HuH-7.5 (cell line): Measurements from ENCODE around the gene LAMC3.
"Not testable (repeated sequence)": the region's sequence is repeated elsewhere in the genome, so short reads cannot be mapped to it uniquely, and the experiment has no call there.

Source experiments
- DNase-seq: peaks from one replicate; pipeline ENCODE4 v3.0.0; 2011; ENCODE audit warnings: low spot score

The LAMC3 gene

DNA sequence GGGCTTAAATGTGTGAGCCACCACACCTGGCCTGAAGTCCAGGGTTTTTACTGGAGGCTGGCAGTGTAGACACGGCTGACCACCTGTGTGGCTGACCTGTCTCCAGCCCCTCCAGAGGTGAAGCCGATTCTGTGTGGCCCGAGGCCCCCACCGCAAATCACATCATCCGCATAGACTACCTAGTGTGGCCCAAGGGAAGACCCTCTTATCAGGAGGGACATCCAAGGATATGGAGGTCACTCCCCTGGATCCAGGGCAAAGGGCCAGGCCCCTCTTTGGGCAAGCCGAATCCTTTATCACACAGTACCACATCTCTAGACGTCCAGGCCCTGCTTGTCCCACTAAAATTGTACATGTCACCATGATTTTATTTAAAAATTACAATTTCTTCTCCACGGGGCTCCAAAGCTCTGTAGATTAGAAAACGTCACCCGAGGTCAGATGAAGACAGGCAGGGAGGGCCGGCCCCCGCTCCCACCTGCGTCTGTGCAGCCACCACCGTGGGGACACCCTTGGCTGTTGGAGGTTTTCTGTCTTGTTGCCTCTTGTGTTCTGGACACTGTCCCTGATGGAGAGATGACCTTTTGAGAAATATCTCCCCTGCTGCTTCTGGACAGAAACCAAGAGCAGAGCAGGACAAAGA is 20.1 kb downstream of the LAMC3 start:
- DNase-seq = no peak

DNA sequence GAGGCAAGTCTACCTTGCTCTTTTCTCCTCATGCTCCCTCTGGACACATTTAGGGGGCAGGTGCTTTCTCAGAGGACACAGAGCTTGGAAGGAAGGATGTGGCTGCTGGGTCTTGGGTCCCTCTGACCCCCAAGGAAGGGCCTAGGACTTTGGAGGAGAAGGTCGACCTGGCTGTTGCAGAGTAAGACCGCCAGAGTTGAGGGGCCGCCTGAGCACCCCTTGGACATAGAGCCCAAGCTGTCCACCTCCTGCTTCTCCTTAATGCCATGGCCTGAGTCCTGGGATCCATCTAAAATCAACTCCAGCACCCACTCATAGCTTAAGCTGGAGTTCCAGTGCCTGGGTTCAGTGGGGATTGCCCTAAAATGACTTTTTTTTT is 20.6 kb downstream of the LAMC3 start:
- DNase-seq = no peak

DNA sequence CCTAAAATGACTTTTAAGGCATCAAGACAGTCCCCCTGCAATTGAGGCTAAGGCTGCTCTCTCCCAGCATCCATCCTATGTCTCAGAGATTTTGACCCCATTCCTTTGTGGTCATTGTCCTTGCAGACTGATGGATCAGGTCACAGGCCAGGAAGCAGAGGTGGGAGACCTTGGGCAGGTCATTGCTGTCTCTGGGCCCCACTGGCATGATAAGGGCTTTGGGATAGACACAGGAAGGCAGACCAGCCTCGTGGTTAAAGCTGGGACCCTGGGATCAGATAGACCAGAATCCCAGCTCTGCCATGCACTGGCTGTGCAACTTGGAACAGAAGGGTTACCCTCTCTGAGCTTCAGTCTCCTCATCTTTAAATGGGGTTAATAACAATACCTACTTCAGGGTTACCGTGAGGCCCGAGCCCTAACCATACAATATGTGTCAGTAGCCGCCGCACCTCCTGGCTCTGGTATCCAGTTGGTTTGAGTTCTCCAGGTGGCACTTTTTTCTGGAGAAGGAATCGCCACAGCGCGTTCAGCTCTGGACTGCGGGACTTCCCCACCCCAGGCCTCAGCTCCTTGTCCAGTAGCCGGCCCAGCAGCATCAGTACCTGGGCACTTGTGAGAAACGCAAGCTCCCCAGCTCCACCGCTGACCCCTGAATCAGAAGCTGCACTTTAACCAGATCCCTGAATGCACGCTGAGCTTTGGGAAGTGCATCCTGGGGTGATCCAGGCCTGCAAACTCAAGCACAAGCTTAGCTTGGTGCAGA is 21.4 kb downstream of the LAMC3 start:
- no peak for DNase-seq

DNA sequence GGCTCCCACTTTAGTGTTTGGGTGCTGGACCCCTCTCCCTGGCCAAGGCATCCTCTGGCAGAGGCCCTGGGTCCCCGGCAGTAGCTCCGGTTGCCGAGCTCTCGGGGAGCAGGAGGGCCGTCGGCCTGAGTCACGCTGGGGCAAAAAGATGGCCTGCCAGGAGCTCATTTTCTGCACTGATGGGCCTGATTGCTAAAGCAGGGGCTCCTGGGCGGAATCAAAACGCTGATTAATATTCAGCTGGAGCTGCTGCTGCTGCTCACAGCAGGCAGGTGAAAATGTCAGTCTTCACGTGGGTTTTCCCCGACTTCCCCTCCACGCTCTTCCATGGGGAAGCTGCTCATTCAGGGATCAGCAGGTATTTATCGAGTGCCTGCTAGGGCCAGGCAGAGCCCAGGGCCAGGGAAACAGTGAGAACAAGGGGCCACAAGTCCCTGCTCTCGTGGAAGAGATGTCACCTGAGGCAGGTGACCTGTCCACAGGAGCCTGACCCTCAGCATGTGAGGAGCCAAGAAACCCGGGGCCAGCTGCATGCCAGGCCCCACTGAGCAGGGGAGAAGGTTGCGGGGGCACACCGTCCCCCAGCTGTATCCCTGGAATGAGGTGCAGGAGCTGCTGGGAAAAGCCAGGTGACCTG is 22.1 kb downstream of the LAMC3 start:
- DNase-seq = no peak

GRCh38 chr9:131031642-131032005 is 22.6 kb downstream of the LAMC3 start:
- no peak for DNase-seq

GRCh38 chr9:131032384-131032783 is 23.4 kb downstream of the LAMC3 start:
- DNase-seq = no peak

GRCh38 chr9:131033269-131034224 is 24.6 kb downstream of the LAMC3 start:
- DNase-seq = no peak

DNA sequence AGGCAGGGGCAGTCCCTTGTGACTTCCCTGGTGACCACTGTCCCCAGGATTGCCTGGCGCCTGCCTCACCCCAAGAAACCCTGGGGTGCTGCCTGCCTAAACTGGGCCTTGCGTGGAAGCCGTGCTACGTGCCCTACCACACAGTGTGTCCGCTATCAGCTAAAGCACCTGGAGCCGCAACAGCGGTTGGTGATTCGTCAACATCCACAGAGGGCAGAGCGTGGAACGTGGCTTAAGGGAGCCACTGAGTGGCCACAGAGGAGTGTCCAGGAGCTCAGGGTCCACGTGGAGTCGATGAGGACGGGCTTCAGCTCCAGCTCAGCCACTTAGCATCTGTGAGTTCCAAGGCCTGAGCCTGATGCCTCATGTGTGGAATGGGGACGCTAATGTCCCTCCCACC is 25.3 kb downstream of the LAMC3 start:
- no peak for DNase-seq

DNA sequence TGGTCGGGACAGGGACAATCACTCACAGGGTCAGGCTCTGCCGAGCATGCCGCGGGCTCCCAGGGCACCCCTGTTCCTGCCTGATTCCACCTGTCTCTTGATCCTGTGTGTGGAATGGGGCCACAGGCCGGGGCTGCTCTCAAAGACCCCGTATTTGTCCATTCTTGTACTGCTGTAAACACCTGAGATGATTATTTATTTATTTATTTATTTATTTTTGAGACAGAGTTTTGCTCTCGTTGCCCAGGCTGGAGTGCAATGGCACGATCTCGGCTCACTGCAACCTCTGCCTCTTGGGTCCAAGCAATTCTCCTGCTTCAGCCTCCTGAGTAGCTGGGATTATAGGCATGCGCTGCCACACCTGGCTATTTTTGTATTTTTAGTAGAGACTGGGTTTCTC is 25.8 kb downstream of the LAMC3 start:
- not testable (repeated sequence) for DNase-seq

- no peak for DNase-seq
These were observed 26.6 kb downstream of the LAMC3 start for GRCh38 chr9:131035548-131035947.

DNA sequence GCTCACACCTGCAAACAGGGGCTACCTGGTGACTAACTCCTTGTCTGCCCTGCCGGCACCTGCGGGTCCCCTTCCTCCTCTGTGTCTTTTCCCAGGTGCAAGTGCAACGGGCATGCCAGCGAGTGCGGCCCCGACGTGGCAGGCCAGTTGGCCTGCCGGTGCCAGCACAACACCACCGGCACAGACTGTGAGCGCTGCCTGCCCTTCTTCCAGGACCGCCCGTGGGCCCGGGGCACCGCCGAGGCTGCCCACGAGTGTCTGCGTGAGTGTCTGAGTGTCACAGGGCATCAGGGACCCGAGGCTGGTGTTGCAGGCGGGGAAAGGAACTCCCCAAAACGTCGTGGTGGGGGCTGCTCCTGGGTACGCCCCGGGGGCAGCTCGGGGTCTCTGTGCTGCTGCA is 27.1 kb downstream of the LAMC3 start:
- DNase-seq = no peak

GRCh38 chr9:131036529-131037334 is 27.8 kb downstream of the LAMC3 start:
- no peak for DNase-seq

- no peak for DNase-seq
These were observed 28.6 kb downstream of the LAMC3 start for GRCh38 chr9:131037335-131038255.

DNA sequence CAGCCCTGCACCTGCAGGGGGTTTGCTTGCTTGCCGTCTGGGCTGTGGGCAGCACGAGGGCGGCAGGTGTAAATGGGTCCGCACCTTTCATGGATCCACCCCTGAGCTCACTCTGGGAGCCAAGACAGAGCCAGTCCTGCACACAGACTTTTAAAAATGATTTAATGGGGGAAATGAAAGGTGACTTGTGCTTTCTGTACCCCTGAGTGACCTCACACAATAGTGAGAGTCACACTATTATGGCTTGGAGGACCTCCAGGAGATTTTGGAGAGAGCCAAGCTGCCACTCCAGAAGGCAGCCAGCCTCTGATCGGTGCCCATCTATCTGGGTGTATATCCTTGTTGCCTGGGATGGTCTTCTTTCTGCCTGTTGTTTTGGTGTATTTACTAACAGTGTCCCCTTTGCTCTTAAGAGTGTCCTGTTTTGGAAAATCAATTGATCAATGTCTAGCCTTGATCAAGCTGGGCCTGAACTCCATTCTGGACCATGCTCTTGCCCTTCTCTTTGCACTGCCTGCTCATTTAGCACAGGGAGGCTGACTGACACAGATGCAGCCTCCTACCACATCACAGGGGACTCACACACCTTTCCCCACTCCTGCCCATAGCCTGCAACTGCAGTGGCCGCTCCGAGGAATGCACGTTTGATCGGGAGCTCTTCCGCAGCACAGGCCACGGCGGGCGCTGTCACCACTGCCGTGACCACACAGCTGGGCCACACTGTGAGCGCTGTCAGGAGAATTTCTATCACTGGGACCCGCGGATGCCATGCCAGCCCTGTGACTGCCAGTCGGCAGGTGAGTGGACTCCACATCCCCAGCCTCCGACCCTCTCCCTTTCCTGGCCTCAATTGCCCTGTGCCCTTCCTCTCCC is 29.5 kb downstream of the LAMC3 start:
- no peak for DNase-seq

DNA sequence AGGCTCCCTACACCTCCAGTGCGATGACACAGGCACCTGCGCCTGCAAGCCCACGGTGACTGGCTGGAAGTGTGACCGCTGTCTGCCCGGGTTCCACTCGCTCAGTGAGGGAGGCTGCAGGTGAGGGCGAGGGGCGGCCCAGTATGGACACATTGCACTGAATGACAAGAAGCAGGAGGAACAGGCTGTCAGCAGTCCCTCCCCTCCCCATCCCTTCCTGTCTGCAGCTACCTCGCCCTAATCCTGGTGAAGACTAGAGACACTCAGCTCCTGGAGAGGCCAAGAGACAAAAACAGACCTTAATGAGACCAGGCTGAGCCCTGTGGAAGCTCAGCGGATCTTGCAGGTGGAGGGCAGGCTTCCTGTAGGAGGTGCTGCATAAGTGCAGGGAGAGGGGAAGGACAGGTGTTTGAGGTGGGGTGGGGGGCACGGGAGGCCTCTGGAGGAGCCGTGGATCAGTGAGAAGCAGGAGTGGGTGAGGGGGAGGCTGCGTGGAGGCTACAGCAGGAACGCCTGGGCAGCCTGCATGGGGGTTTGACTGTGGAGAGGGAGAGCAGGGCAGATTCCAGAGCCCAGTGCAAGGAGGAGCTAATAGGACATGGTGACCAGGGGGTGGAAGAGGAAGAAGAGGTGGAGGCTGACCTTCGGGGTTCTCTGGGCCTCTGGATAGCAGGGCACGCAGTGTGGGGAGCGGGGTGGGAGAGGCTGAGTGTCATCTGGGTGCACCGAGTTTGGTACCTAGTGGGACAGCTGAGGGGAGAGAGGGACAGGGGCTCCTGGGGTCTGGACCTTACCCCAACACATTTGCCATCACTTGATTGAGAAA is 30.4 kb downstream of the LAMC3 start:
- DNase-seq = no peak

GRCh38 chr9:131042666-131043065 is 33.7 kb downstream of the LAMC3 start:
- no peak for DNase-seq

DNA sequence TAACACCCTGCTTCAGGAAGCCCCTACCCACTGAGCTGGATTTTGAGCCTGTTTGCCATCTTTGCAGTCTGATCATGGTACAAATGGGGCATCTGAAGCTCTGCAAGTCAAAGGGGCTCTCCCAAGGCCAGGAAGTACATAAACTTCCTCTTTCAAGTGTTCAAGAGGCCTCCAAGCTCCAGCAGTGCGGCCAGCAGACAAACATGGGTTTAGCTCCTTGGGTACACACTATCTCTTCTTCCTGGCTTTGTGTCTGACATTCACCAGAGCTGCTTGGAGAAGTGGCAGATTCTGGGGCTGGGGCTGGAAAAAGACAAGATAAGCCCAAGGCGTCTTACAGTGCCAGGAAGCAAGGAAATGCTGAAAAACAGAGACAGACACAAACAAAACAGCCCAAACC is 34.1 kb downstream of the LAMC3 start:
- no peak for DNase-seq

DNA sequence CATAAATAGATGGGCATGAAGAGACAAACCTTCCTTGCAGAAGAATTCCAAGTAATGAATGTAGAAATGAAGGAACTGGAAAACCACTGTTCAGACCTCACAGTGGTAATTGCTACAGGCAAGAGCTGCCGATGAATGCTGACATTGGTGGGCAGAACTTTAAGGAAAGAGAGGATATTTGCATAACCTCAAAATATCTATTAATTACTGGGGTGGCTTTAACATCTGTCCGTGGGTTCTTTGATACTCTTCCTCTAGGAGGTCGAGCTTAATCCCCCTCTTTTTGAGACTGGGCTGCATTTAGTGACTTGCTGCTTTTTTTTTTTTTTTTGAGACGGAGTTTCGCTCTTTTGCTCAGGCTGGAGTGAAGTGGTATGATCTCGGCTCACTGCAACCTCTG is 34.7 kb downstream of the LAMC3 start:
- no peak for DNase-seq
